GM21528 (cell line): ENCODE results near the gene PLEKHG4.
A peak's percentile ranks its signal among the peaks of the same experiment; 100 is the strongest.

Source experiments
- ATAC-seq: cut with Tn5 transposase; IDR thresholded peaks from one replicate; pipeline ENCODE4 v1.9.1; 2021; ENCODE audit warnings: mild to moderate bottlenecking, moderate library complexity; ENCODE audit not compliant: unreplicated experiment, low FRiP score

The PLEKHG4 gene

GRCh38 chr16:67284699-67285646 is 5.6 kb downstream of the PLEKHG4 start:
- no peak for ATAC-seq

DNA sequence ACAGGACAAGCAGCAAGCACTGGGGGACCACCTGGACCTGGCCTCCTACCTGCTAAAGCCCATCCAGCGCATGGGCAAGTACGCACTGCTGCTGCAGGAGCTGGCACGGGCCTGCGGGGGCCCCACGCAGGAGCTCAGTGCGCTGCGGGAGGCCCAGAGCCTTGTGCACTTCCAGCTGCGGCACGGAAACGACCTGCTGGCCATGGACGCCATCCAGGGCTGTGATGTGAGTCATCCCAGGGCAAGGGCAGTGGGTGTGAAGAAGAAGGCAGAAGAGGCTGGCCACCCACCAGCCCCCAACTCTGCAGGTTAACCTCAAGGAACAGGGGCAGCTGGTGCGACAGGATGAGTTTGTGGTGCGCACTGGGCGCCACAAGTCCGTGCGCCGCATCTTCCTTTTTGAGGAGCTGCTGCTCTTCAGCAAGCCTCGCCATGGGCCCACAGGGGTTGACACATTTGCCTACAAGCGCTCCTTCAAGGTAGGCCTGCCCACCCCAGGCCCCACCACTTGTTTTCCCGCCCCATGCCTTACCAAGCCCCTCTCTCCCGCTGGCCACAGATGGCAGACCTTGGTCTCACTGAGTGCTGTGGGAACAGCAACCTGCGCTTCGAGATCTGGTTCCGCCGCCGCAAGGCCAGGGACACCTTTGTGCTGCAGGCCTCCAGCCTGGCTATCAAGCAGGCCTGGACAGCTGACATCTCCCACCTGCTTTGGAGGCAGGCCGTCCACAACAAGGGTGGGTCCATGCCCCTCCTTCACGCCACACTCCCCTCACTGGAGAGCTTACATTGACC is 7.3 kb downstream of the PLEKHG4 start:
- ATAC-seq: no peak

GRCh38 chr16:67287960-67288359 is 8.6 kb downstream of the PLEKHG4 start:
- no peak for ATAC-seq

GRCh38 chr16:67291461-67291860 is 12.1 kb downstream of the PLEKHG4 start:
- no peak for ATAC-seq

DNA sequence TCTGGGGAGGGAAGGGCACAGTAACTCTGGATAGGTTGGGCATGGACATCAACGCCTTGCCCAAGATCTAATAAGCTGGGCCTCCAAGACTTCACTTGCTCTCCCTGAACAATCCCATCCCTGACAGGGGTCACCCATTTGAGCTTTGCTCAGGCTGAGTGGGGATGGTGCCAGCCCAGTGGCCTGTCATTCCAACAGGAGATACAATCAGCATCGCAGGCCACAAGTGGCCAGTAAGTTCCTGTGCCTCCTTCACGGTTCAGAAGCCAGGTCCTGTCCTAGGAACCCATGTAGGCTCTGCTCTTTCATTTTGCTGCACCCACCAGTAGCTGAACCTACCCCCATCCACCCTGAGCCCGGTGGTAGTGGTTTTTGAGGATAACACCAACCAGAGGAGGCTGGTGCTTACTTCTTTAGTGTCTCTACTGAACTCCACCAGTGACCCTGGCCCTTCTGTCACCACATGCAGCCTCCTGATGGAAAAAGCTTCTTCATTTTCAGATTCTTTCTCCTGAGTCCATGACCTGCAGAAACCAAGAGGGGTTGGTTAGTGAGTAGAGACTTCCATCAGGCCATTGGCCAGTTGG is 14.9 kb downstream of the PLEKHG4 start:
- no peak for ATAC-seq

DNA sequence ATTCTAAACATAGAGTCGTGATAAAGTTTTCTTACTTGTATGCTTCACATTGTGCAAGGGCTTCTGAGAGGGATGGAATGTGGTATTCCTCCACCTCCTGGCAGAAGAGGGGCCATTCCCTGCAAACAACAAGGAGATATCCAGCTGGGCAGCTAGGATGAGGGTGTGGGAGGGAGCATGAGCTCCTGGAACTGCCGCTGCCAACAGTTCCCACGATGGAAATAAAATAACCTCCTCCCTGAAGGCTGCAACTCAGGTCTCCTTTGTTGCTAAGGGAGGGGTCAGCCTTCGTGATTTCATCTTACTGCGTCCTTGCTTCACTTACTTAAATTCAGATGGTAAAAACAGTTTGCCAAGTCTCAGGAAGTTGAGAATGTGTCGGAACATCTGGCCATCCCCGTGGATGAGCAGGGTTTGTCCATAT is 15.6 kb downstream of the PLEKHG4 start:
- ATAC-seq: no peak

GRCh38 chr16:67296420-67296819 is 17.1 kb downstream of the PLEKHG4 start:
- no peak for ATAC-seq

- ATAC-seq: no peak
These were observed 18.9 kb downstream of the PLEKHG4 start for GRCh38 chr16:67298277-67298676.

- ATAC-seq: no peak
These were observed 19.9 kb downstream of the PLEKHG4 start for GRCh38 chr16:67299269-67299668.

GRCh38 chr16:67301080-67301782 is 21.9 kb downstream of the PLEKHG4 start:
- ATAC-seq: no peak

GRCh38 chr16:67302076-67302475 is 22.7 kb downstream of the PLEKHG4 start:
- no peak for ATAC-seq

GRCh38 chr16:67302970-67303369 is 23.6 kb downstream of the PLEKHG4 start:
- no peak for ATAC-seq

GRCh38 chr16:67304020-67304419 is 24.7 kb downstream of the PLEKHG4 start:
- ATAC-seq: no peak

GRCh38 chr16:67305216-67306071 is 26.1 kb downstream of the PLEKHG4 start:
- ATAC-seq: no peak

- no peak for ATAC-seq
These were observed 31.2 kb downstream of the PLEKHG4 start for GRCh38 chr16:67310561-67310960.

DNA sequence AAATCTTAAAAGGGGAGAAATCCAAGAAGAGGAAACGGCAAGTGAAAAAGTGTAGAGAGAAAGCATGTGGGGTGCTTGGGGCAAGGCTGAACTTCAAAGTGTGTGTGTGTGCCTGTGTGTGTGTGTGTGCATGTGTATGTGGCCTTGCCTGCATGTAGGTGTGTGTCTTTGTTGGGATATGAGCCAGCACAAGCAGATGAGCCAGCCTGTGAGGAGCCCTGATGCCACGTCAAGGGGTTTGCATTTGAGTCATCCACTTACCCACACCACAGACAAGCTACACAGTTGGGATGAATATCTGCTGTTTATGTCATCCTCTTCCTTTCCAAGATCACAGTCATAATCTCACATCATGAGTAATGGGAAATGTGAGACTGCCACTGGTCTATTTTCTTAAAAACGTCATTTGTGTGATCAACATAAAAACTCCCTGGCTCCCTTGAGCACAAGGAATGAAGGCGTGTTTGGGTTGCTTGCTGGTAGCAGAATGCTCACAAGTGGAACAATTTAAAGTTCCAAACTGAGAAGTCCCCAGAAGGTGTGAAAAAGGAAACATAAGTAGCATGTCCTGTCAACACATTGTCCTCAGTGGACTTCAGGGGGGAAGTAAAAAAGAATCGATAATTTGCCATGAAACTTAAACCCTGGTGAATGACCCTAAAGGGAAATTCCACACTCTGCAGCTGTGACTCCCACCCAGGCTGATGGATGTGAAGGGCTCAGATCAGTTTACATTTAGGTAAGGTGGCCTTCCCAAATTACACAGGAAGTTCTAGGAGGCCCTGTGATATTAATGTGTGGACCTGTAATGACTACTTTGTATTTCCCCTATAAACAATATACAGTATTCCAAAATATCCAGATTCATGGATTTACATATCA is 32.5 kb downstream of the PLEKHG4 start:
- ATAC-seq: peak; percentile 59

DNA sequence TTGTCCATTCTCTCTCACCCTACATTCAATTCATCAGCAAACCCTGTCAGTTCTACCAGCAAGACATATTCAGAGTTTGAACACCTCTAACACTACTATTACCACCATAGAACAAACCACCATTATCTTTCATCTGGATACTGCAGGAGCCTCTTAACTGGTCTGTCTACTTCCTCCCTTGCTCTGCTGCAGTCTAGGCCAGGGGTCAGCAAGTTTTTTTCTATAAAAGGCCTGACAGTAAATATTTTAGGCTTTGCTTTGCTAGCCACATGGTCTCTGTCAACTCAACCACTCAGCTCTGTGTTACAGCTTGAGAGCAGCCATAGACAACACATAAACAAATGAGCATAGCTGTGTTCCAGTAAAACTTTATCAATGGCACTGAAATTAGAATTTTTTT is 33.4 kb downstream of the PLEKHG4 start:
- ATAC-seq: no peak

DNA sequence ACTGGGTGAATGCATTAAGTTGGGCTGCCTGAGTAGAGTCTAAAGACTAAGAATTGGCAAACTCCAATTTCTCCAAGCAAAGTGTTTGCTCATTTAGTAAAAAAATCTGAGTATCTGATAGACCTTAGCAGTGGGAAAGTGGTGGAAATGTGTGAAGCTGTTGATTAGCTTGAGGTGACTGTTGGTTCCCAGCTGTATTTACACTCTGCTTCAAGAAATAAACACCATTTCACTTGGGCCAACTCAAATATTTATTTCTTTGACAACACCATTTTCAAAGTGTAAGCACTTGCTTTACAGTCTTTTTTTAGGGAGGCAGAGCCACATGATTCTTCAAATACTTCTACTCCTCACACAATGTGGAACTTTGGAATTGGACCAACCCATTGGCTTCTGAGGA is 38.5 kb downstream of the PLEKHG4 start:
- ATAC-seq: no peak

DNA sequence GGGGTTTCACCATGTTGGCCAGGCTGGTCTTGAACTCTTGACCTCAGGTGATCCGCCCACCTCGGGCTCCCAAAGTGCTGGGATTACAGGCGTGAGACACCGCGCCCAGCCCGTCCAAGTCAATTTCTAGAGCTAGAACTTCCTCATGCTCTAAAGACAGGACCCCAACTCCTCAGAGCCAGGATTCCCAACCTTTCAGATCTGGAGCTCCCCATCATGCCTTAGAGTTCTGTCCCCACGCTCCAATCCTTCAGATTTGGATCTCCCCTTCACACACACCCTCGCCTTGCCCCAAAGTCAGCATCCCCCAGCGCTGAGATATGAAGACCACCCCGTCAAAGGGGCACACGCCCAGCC is 46.8 kb downstream of the PLEKHG4 start:
- ATAC-seq: no peak
